Ramos (cell line): Measurements from ENCODE around the gene NPLOC4.
"Not testable (repeated sequence)": the region's sequence is repeated elsewhere in the genome, so short reads cannot be mapped to it uniquely, and the experiment has no call there.

Experiments used
- in situ Hi-C: fragments of 300-500 bp; cut with MboI; formaldehyde crosslinking; loops from one replicate; pipeline ENCODE4 v1.14.3; 2022; ENCODE audit warnings: low sequenced_read_pairs; ENCODE audit not compliant: unreplicated experiment

The NPLOC4 gene

DNA sequence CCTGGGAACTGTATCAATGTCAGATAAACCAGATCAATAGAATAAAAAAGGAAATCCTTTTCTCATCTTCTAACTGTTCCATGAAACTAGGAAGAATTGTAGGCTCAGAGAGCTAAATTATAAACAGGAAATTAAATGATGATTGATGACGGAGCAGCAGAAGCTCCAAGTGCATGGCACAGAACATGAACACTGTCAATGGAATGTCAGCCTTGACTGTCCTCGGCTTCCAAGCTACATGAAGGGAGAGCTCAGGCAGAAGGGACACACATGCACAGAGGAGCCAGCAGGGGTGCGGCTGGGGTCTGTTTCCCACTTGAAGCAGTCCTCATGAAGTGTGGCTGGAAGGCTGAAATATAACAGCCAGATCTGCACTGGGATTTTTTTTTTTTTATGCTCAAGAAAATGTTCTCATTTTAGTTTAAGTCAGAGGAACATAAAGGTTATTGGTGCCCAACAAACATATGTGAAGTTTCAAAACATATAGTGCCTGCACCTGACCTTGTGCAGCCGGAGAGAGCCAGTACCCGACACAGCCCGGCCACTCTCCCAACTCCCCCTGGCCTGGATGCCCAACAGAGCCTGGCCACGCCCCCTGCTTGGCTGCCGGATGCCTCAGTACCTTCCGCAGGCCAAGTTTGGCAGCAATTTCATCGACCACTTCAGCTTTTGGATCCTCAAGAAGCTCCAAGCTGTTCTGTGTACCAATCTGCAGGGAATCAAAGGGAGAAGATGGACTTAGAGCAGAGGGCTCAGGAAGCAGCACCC lies 37.0 kb downstream of the NPLOC4 start:
- in situ Hi-C loops = loop anchor here (10.0 kb wide), 1 partner anchor 345 kb away; no protein-coding TSS in a partner anchor

GRCh38 chr17:81593105-81593871 lies 43.6 kb downstream of the NPLOC4 start:
- in situ Hi-C loops = no loop called here

DNA sequence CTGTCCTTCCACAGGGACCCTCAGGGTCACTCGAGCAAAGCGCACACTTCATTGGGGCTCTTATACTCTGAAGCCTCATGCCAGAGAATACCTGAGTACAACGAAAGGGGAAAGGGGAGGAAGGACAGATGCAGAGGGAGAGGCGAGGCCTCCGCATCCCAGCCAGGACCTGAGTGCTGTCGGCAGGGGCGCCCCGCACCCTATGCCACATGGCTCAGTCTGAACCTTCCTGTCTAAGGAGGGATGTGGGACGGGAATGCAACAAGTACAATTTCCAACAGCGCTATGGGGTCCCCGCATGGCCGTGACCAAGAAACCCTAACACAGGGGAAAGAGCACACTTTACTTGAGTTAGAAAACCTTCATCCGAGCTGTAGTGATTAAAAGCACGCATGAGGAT lies 44.9 kb downstream of the NPLOC4 start:
- in situ Hi-C loops = no loop called here

GRCh38 chr17:81590121-81590520 lies 46.8 kb downstream of the NPLOC4 start:
- in situ Hi-C loops = no loop called here

GRCh38 chr17:81589612-81590011 lies 47.3 kb downstream of the NPLOC4 start:
- in situ Hi-C loops = no loop called here

DNA sequence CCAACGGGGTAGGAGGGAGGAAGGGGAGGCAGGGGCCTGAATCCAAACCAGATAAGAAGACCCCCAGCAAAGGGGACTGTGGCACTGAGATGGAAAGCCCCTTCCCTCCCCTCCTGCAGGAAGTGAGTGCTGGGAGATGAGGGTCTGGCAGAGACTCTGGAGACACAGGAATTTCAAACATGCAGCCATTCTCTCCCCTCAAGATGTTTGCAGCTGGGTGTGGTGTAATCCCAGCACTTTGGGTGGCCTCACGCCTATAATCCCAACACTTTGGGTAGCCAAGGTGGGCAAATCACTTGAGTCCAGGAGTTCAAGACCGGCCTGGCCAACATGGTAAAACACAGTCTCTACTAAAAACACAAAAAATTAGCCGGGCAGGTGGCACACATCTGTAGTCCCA lies 50.8 kb downstream of the NPLOC4 start:
- in situ Hi-C loops = no loop called here

GRCh38 chr17:81584771-81585170 lies 52.1 kb downstream of the NPLOC4 start:
- in situ Hi-C loops = not testable (repeated sequence)

GRCh38 chr17:81583589-81584342 lies 53.1 kb downstream of the NPLOC4 start:
- in situ Hi-C loops = no loop called here

DNA sequence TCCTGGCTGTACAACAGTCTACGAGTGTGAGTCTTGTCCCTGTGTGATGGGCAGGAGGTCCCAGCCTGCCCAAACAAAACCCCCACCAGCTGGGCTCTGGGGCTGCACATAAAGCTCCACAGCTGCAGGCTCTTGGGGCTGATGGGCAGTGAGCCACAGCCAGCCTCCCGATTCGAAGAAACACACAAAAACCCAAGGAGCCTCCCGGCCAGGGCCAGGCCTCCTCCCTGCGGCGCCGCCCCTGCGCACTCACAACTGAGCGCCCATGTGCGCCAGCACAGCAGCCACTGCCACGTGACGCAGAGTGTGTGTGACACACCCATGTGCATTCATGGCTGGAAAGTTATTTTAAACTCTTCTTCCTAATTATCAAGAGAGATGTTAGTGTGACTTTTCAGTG lies 54.2 kb downstream of the NPLOC4 start:
- in situ Hi-C loops = no loop called here

GRCh38 chr17:81582341-81582740 lies 54.6 kb downstream of the NPLOC4 start:
- in situ Hi-C loops = no loop called here

GRCh38 chr17:81581758-81582157 lies 55.2 kb downstream of the NPLOC4 start:
- in situ Hi-C loops = no loop called here

GRCh38 chr17:81580481-81580880 lies 56.4 kb downstream of the NPLOC4 start:
- in situ Hi-C loops = no loop called here

- in situ Hi-C loops = no loop called here
These were observed 57.0 kb downstream of the NPLOC4 start for GRCh38 chr17:81579821-81580321.

GRCh38 chr17:81579298-81579697 lies 57.6 kb downstream of the NPLOC4 start:
- in situ Hi-C loops = no loop called here

DNA sequence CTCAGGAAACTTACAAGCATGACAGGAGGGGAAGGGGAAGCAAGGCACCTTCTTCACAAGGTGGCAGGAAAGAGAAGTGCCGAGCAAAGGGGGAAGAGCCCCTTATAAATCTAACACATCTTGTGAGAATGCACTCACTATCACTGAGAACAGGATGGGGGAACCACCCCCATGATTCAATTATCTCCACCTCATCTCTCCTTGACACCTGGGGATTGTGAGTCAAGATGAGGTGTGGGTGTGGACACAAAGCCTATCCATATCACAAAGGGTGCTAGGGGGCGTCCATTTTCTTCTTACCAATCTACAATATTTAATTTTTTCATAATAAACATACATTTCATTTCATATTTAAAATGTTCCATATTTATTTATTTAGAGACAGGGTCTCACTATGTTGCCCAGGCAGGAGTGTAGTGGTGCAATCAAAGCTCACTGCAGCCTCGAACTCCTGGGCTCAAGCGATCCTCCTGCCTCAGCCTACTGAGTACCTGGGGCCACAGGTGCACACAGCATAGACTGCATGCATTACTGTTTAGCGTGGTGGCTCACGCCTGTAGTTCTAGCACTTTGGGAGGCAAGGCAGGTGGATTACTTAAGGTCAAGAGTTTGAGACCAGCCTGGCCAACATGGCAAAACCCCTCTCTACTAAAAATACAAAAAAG lies 58.2 kb downstream of the NPLOC4 start:
- in situ Hi-C loops = no loop called here

- in situ Hi-C loops = no loop called here
These were observed 58.9 kb downstream of the NPLOC4 start for GRCh38 chr17:81578038-81578441.

- in situ Hi-C loops = no loop called here
These were observed 59.5 kb downstream of the NPLOC4 start for GRCh38 chr17:81577278-81578000.

DNA sequence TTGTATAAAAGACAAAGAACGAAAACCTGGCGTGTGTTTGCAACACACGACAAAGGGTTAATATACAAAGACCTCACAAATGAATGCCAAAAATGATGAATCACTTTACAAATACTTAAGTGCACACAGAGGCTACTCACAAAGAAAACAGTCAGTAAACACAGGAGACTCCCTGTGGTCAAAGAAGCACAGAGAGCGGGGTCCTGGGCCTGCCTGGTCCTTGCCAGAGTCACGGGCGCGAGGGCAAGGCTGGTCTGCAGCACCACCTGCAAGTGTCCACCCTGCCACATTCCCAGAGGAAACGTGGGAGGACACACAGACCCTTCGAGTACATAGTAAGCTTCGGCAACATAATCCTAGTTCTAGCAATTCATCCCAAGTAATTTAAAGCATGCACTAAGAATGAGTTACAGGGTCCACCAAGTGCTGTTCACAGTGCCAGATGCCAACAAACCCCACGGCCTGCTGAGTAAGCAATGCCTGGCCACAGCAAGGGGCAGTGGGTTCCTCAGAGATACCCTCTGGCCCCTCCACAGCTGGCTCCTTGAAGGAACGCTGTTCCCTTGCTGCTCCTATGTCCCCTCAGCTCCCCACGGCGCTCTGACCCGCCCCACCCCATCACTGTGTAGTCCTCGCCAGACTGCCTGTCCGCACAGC lies 60.2 kb downstream of the NPLOC4 start:
- in situ Hi-C loops = no loop called here

GRCh38 chr17:81575836-81576235 lies 61.1 kb downstream of the NPLOC4 start:
- in situ Hi-C loops = no loop called here
